Tongue (tissue), 2 donors: Measurements from ENCODE around the gene ACER2. TPM values are rescaled to one million over a fixed set of nuclear protein-coding genes. Genes with fewer than 3 reads are reported as not detected.
A peak's percentile ranks its signal among the peaks of the same experiment; 100 is the strongest.

Experiments
- DNase-seq: peaks from one replicate; pipeline ENCODE4 v3.0.0-alpha.2; 2015
- total RNA-seq: library from RNA; depleted of rRNA; stranded (reverse); fragments of >200 nt; gene quantifications from one replicate; pipeline ENCODE4 v1.2.3, GENCODE V29; 2014

The ACER2 gene
- total RNA-seq, 1 donor from 2014 or later = 1.7 TPM

- DNase-seq = no peak
Measured at GRCh38 chr9:19456426-19456825, 47.6 kb downstream of the ACER2 start.

GRCh38 chr9:19456996-19457692 lies 48.3 kb downstream of the ACER2 start:
- DNase-seq = peak; percentile 93

DNA sequence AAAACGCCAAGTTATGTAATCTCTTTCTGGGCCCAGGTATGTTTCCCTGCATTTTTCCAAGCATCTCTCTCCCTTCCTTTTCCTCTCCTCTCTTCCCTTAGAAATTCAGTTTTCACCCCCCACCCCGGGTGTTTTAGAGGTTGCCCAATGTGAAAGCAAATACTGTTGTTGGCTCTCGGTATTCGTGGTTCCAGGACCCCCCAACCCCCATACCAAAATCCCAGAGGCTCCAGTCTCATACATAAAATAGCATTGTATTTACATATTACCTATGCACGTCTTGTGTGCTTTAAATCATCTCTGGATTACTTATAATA lies 48.8 kb downstream of the ACER2 start:
- no peak for DNase-seq

- DNase-seq = peak; percentile 66
Measured at GRCh38 chr9:19460243-19460642, 51.4 kb downstream of the ACER2 start.

DNA sequence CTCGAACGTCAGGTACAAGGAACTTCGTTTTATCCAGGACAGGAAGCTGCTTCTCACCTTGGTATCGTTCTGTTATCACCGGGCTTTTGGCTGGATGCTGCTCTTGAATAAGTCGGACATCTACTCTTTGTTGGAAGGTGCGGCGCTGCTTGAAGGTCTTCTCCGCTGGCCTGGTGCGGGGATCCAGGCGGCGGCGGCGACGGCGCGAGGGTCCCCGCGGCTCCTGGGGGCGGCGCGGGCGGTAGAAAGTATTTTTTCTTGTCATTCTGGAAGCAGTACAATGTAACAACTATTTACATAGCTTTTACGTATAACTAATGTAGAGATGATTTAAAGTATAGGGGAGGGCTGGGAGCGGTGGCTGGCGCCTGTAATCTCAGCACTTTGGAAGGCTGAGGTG lies 52.3 kb downstream of the ACER2 start:
- no peak for DNase-seq

GRCh38 chr9:19464061-19464763 lies 55.4 kb downstream of the ACER2 start:
- no peak for DNase-seq

DNA sequence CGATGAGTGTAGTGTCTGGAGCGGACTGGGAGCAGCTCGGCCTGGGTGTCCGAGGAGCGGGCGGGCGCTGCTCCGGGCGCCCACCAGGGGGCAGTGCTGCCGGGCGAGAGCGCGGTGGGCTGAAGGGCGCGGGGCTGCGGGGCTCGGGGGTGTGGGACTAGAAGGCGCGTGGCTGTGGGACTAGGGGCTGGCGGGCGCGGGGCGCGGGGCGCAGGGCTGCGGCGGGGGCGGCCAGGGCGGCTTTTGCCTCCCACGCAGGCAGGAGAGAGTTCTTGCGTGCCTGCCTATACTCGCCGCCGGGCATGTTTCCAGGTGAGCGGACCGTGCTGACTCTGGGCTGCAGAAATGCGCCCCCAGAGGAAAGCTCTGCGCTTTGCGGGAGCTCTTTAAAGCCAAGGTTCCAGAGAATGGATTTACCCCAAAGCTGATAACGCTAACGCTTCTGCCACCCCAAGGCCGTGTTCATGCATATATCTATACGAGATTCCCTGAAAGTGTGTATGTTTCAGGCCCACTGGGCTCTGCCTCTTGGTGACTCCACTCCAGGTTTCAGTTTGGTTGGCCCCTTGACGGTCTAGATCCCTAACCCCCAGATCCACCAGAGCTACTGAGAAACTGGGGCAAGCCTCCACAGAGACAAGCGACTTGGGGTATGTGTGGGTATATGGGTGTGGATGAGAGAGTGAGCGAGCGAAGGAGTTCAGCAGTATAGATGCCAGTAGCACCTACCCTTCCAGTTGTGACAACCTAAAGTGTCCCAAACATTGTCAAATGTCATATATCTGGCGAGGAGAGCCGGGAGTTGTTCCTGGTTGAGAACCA lies 56.2 kb downstream of the ACER2 start:
- peak; percentile 78 for DNase-seq

- DNase-seq = no peak
Measured at GRCh38 chr9:19465586-19466279, 56.9 kb downstream of the ACER2 start.

DNA sequence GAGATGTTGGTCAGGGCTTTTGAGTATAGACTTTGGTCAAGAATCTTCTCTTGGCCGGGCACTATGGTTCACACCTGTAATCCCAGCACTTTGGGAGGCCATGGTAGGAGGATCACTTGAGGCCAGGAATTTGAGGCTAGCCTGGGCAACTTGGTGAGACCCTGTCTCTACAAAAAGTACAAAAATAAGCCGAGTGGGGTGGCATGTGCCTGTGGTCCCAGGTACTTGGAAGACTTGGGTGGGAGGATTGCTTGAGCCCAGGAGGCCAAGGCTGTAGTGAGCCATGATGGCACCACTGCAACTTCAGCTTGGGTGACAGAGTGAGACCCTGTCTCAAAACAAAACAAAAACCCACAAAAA lies 57.5 kb downstream of the ACER2 start:
- no peak for DNase-seq

GRCh38 chr9:19469271-19469670 lies 60.5 kb downstream of the ACER2 start:
- DNase-seq = no peak

DNA sequence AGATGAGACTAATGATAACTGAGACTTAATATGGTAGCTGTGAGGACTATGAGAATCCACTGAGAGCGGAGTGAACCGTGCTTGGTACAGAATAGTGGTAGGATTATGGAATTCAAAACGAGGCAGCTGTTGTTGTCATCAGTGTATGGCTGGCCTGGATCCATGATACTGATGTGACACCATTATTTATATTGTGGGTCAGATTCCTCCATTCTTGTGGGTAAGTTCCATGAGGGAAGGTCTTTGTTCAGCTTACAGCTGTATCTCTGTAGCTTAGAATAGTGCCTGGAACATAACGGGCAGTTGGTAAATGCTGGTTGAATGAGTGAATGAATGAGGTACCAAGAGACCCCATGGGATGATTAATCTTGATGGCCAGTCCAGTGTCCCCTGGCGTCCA lies 61.8 kb downstream of the ACER2 start:
- peak; percentile 31 for DNase-seq

DNA sequence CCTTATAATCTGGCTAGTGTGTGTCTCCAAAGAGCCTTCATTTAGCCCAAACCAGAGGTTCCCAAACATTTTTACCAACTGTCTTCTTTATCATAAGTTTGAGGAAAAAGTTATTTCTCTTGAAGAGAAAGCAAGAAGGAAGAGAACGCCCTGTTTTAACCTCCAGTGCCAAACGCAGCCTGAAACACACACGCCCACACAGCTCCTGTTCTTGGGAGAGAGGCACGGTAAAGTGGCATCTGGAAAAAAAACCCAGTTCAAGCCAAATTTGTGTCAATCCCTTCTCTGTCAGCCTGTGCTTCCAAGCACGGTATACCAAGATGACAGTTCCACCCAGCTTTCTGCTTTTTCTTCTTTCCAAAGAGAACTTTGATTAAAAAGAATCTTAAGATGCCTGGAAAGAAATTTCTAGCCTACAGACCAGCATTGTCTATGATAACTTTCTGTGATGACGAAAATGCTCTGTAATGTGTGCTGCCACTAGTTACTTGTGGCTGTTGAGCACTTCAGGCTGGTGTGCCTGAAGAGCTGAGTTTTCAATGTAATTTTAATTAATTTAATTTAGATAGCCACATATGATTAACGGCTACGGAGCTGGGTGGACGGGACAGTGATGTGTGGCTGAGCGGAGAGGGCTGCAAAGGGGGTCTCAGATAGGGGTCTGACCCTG lies 62.3 kb downstream of the ACER2 start:
- no peak for DNase-seq

- peak; percentile 78 for DNase-seq
Measured at GRCh38 chr9:19471737-19472648, 63.2 kb downstream of the ACER2 start.

DNA sequence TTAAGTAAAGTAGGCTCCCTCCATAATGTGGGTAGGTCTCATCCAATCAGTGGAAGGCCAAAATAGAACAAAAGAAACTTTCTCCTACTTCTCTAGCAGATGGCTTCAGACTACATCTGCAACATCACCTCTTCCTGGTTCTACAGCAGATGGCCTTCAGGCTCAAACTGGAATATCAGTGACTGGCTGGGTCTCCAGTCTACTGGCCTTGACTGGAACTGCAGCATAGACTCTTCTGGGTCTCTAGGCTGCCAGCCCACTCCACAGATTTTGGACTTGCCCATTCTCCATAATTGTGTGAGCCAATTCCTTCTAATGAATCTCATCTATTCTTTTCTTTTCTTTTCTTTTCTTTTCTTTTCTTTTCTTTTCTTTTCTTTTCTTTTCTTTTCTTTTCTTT lies 64.8 kb downstream of the ACER2 start:
- no peak for DNase-seq

DNA sequence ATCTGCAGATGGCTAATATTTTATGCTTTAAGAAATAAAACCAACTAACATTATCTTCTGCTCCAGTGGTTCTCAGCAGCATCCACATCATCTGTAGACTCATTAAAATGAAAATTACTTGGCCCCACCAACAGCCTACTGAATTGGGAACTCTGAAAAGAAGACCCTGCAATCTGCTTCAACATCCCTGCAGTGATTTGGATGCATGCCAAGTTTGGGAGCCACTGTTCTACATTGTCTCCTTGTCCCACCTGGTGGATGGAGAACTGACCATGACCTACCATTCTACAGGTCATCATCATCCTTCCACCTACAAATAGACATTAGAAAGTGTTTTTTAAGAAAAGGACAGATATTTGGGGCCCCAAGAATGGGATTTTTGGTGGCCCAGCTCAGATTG lies 71.1 kb downstream of the ACER2 start:
- no peak for DNase-seq

GRCh38 chr9:19480345-19480744 lies 71.5 kb downstream of the ACER2 start:
- DNase-seq = no peak

- peak; percentile 74 for DNase-seq
Measured at GRCh38 chr9:19481121-19481870, 72.5 kb downstream of the ACER2 start.

- peak; percentile 80 for DNase-seq
Measured at GRCh38 chr9:19481971-19482404, 73.2 kb downstream of the ACER2 start.

GRCh38 chr9:19484699-19485098 lies 75.9 kb downstream of the ACER2 start:
- no peak for DNase-seq

DNA sequence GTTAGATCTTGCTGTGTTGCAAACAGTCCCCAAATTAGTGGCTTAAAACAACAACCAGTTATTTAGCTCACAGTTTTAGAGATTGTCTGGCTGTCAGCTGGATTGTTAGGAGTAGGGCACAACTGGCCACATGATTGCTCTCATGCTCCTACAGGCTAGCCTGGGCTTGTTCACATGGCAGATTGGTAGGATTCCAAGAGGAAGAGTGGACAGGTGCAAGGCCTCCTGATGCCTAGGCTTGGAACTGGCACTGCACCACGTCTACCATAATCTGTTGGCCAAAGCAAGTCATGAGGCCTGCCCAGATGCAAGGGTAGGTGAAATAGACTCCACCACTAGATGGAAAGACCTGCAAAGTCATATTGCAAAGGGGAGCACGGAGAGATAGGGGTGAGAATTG lies 76.4 kb downstream of the ACER2 start:
- DNase-seq = peak; percentile 30
